ENCODE measurements around the gene PDGFD.

PDGFD gene

DNA sequence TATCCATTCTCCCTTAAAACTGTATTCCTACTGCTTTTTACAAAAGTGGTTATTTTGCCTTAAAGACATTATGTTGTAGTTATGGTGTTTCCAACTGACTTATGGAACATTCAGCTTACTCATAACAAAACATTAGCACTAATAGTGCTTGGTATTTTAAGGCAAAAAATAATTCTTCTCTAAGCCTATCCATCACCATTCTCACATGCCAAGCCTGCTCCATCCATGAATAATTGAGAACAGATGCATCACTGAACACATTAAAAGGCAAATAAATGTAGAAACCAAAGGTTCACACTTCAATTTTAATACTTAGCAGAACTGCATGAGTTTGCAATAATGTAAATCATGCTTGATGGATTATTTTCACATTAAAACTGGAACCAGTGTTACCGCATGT, 169.9 kb downstream of the PDGFD start:
- no peak for DNase-seq

GRCh38 chr11:103993507-103993906, 170.4 kb downstream of the PDGFD start:
- DNase-seq: no peak

DNA sequence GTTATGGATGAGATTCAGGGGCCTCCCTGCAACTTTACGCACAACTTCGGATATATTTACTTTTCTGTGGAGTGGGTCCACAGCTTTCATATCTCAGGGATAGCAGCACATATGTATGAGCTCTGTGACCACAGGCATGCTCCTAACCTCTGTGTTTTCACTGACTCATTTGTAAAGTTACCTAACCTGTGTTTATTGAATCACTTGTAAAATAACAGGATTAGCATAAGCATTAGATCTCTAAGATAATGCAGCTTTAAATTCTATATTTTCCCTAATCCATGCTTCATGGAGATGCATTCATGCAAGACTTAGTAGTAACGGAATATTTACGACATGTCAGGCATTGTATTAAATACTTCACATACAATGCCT, 175.4 kb downstream of the PDGFD start:
- no peak for DNase-seq

- DNase-seq: no peak
These were observed 176.0 kb downstream of the PDGFD start for GRCh38 chr11:103987629-103988594.

GRCh38 chr11:103985041-103985440, 178.9 kb downstream of the PDGFD start:
- no peak for DNase-seq

DNA sequence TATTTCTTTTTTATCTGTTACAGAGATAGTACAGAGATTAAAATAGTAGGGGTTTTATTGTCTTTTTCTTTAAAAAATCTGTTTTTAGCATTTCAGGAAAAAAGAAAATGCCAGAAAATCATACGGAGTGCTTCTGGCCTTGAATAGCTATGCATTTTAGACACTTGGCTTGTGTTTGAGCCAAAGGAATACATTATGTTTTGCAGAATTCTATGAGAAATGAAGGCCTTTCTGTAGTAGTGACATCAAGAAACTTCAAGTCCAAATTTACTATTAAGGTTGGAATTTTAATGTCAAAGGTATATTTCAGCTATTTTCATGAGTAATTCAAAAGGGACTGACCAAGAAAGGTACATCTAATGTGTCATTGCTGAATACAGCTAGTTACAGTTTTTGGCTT, 183.8 kb downstream of the PDGFD start:
- DNase-seq: no peak

GRCh38 chr11:103978616-103979595, 185.0 kb downstream of the PDGFD start:
- no peak for DNase-seq

GRCh38 chr11:103972013-103972412, 191.9 kb downstream of the PDGFD start:
- no peak for DNase-seq

- DNase-seq: no peak
These were observed 193.2 kb downstream of the PDGFD start for GRCh38 chr11:103970701-103971249.

- no peak for DNase-seq
These were observed 195.3 kb downstream of the PDGFD start for GRCh38 chr11:103968685-103969084.

GRCh38 chr11:103967985-103968384, 196.0 kb downstream of the PDGFD start:
- no peak for DNase-seq

GRCh38 chr11:103964390-103964789, 199.6 kb downstream of the PDGFD start:
- no peak for DNase-seq

DNA sequence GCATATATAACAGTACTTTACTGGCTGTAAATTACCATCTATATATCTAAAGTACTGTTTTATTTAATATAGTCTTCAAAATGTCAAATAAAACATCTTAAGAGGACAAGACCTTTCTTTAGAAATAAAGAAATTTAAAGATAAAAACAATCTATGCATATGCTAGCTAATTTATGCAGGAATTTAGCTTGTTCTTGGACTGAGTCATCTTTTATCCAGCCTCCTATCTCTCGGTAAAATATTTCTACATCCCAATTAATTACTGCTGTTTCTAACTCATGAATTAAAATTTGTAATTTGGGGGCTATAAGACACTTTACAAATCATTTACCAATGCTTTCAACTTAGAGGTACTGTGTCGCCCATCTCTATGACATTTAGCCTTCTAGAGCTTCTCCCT, 200.3 kb downstream of the PDGFD start:
- DNase-seq: no peak

- no peak for DNase-seq
These were observed 202.9 kb downstream of the PDGFD start for GRCh38 chr11:103961010-103961409.

- DNase-seq: no peak
These were observed 203.8 kb downstream of the PDGFD start for GRCh38 chr11:103960108-103960507.

GRCh38 chr11:103959279-103959942, 204.5 kb downstream of the PDGFD start:
- DNase-seq: no peak

DNA sequence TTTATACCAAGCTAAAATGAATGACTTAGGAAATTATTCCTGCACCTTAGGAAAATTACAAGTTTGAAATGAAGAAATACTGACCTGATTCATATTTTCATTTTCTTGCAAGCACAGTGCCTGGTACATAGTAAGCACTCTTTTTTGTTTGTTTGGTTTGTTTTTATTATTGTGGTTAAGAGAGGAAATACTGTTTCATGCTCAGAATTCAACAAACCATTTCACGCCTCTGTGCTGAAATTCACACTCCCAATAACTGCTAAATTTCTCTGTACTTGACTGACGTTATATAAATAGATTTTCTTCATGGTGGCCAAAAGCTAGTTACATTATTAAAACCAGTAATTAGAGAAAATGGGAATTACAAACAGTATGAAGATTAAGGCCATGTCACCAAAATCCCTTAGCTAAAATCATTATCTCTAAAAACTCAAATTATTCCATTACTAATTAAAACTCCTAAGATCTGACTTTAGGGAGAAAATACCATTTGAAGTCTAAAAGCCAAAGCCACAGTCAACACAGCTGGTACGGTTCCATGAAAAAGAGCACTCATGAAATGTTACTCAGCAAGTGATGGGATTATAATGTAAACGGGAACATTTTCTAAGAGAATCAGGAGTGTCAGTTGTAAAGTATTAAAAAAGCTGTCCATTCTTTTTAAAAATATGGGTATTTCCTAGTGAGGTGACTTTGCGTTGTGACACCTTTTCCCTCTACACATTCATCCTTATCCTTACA, 205.3 kb downstream of the PDGFD start:
- DNase-seq: no peak

- DNase-seq: no peak
These were observed 210.0 kb downstream of the PDGFD start for GRCh38 chr11:103953797-103954486.

- no peak for DNase-seq
These were observed 214.2 kb downstream of the PDGFD start for GRCh38 chr11:103949781-103950180.

- DNase-seq: no peak
These were observed 215.7 kb downstream of the PDGFD start for GRCh38 chr11:103948187-103948763.

- no peak for DNase-seq
These were observed 216.4 kb downstream of the PDGFD start for GRCh38 chr11:103947546-103947919.
